ENCODE results near the gene DPM3. TPM values are rescaled to one million over a fixed set of nuclear protein-coding genes. Genes with fewer than 3 reads are reported as not detected.
A peak's percentile ranks its signal among the peaks of the same experiment; 100 is the strongest.

The DPM3 gene
- total and polyA plus RNA-seq, 2 of the 13 experiments (the other 11 are each of a cell fraction or from before 2014, with no cell fraction given) = 23.2 to 53.4 TPM

DNA sequence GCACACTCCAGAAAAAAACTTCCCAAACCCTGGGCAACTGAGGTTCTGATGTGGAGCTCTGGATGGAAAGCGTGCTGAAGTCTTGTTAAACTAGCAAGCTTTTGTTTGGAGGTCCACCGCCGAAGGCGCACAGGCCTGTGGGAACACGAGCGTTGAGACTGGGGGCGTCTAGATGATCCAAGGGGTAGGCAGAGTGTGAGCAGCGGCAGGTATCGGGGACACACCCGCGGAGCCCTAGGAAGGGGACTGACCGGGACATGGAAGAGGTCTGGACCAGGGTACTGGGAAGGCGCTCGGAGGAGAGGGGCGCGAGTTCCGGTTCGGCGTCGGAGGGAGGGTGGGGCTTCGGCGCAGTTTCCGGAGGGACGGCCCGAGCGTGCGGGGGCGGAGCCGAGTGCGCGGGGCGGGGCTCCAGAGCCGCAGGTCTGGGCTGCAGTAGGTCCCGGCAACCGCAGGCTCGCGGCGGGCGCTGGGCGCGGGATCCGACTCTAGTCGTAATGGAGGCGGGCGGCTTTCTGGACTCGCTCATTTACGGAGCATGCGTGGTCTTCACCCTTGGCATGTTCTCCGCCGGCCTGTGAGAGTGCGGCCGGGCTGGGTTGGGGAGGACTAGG lies 4.8 kb downstream of the DPM3 start, which contains the start of gene SLC50A1 (continued):
- TF ChIP-seq, protein P1, sequence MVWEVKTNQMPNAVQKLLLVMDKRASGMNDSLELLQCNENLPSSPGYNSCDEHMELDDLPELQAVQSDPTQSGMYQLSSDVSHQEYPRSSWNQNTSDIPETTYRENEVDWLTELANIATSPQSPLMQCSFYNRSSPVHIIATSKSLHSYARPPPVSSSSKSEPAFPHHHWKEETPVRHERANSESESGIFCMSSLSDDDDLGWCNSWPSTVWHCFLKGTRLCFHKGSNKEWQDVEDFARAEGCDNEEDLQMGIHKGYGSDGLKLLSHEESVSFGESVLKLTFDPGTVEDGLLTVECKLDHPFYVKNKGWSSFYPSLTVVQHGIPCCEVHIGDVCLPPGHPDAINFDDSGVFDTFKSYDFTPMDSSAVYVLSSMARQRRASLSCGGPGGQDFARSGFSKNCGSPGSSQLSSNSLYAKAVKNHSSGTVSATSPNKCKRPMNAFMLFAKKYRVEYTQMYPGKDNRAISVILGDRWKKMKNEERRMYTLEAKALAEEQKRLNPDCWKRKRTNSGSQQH (CRISPR knock-in tag; IDR thresholded peaks at IDR 0.05; ENCODE audit: low read depth) = no peak
- TF ChIP-seq, protein P2, sequence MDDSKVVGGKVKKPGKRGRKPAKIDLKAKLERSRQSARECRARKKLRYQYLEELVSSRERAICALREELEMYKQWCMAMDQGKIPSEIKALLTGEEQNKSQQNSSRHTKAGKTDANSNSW (CRISPR knock-in tag; IDR thresholded peaks at IDR 0.05; ENCODE audit: borderline replicate concordance) = peak; percentile 83; the same call in 1 of the 2 replicates
- TF ChIP-seq IRX3 (CRISPR knock-in tag; IDR thresholded peaks at IDR 0.05; ENCODE audit: borderline replicate concordance, low read depth) (peak; percentile 35; the same call in 1 of the 2 replicates), PCBP2 (optimal IDR thresholded peaks at IDR 0.05; ENCODE audit: low read depth, low read length, poor library complexity, severe bottlenecking) (no peak), TBX3 (IDR thresholded peaks at IDR 0.05; ENCODE audit: borderline replicate concordance) (no peak), ZNF781 (CRISPR knock-in tag; IDR thresholded peaks at IDR 0.05; ENCODE audit: borderline replicate concordance, not compliant biosample characterization) (peak; percentile 78), U2AF2 (IDR thresholded peaks at IDR 0.05; ENCODE audit: low read depth, low read length) (no peak), ZNF251 (CRISPR knock-in tag; IDR thresholded peaks at IDR 0.05) (no peak), RBM22 (optimal IDR thresholded peaks at IDR 0.05; ENCODE audit: low read length) (peak; percentile 98), NCOR1 (IDR thresholded peaks at IDR 0.05; ENCODE audit: borderline replicate concordance, low read length) (peak; percentile 12; the same call in 1 of the 2 replicates), SRY (CRISPR knock-in tag; IDR thresholded peaks at IDR 0.05) (peak; percentile 65; the same call in 1 of the 2 replicates)
- TF ChIP-seq, protein P3, sequence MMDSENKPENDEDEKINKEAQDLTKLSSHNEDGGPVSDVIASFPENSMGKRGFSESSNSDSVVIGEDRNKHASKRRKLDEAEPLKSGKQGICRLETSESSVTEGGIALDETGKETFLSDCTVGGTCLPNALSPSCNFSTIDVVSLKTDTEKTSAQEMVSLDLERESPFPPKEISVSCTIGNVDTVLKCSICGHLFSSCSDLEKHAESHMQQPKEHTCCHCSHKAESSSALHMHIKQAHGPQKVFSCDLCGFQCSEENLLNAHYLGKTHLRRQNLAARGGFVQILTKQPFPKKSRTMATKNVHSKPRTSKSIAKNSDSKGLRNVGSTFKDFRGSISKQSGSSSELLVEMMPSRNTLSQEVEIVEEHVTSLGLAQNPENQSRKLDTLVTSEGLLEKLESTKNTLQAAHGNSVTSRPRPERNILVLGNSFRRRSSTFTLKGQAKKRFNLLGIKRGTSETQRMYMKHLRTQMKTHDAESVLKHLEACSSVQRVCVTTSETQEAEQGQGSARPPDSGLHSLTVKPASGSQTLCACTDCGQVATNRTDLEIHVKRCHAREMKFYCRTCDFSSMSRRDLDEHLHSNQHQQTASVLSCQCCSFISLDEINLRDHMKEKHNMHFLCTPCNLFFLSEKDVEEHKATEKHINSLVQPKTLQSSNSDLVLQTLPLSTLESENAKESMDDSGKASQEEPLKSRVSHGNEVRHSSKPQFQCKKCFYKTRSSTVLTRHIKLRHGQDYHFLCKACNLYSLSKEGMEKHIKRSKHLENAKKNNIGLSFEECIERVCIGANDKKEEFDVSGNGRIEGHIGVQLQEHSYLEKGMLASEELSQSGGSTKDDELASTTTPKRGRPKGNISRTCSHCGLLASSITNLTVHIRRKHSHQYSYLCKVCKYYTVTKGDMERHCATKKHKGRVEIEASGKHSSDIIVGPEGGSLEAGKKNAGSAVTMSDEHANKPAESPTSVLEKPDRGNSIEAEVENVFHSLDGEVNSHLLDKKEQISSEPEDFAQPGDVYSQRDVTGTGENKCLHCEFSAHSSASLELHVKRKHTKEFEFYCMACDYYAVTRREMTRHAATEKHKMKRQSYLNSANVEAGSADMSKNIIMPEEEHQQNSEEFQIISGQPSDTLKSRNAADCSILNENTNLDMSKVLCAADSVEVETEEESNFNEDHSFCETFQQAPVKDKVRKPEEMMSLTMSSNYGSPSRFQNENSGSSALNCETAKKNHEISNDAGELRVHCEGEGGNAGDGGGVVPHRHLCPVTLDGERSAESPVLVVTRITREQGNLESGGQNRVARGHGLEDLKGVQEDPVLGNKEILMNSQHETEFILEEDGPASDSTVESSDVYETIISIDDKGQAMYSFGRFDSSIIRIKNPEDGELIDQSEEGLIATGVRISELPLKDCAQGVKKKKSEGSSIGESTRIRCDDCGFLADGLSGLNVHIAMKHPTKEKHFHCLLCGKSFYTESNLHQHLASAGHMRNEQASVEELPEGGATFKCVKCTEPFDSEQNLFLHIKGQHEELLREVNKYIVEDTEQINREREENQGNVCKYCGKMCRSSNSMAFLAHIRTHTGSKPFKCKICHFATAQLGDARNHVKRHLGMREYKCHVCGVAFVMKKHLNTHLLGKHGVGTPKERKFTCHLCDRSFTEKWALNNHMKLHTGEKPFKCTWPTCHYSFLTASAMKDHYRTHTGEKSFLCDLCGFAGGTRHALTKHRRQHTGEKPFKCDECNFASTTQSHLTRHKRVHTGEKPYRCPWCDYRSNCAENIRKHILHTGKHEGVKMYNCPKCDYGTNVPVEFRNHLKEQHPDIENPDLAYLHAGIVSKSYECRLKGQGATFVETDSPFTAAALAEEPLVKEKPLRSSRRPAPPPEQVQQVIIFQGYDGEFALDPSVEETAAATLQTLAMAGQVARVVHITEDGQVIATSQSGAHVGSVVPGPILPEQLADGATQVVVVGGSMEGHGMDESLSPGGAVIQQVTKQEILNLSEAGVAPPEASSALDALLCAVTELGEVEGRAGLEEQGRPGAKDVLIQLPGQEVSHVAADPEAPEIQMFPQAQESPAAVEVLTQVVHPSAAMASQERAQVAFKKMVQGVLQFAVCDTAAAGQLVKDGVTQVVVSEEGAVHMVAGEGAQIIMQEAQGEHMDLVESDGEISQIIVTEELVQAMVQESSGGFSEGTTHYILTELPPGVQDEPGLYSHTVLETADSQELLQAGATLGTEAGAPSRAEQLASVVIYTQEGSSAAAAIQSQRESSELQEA (CRISPR knock-in tag; IDR thresholded peaks at IDR 0.05; ENCODE audit: not compliant biosample characterization) = peak; percentile 31
- TF ChIP-seq, protein P4, sequence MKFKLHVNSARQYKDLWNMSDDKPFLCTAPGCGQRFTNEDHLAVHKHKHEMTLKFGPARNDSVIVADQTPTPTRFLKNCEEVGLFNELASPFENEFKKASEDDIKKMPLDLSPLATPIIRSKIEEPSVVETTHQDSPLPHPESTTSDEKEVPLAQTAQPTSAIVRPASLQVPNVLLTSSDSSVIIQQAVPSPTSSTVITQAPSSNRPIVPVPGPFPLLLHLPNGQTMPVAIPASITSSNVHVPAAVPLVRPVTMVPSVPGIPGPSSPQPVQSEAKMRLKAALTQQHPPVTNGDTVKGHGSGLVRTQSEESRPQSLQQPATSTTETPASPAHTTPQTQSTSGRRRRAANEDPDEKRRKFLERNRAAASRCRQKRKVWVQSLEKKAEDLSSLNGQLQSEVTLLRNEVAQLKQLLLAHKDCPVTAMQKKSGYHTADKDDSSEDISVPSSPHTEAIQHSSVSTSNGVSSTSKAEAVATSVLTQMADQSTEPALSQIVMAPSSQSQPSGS (CRISPR knock-in tag; IDR thresholded peaks at IDR 0.05) = peak; percentile 43; the same call in 1 of the 2 replicates
- TF ChIP-seq, protein P5, sequence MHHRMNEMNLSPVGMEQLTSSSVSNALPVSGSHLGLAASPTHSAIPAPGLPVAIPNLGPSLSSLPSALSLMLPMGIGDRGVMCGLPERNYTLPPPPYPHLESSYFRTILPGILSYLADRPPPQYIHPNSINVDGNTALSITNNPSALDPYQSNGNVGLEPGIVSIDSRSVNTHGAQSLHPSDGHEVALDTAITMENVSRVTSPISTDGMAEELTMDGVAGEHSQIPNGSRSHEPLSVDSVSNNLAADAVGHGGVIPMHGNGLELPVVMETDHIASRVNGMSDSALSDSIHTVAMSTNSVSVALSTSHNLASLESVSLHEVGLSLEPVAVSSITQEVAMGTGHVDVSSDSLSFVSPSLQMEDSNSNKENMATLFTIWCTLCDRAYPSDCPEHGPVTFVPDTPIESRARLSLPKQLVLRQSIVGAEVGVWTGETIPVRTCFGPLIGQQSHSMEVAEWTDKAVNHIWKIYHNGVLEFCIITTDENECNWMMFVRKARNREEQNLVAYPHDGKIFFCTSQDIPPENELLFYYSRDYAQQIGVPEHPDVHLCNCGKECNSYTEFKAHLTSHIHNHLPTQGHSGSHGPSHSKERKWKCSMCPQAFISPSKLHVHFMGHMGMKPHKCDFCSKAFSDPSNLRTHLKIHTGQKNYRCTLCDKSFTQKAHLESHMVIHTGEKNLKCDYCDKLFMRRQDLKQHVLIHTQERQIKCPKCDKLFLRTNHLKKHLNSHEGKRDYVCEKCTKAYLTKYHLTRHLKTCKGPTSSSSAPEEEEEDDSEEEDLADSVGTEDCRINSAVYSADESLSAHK (CRISPR knock-in tag; IDR thresholded peaks at IDR 0.05; ENCODE audit: borderline replicate concordance) = no peak
